ENCODE results near the gene ZNF407.
A peak's percentile ranks its signal among the peaks of the same experiment; 100 is the strongest.

ZNF407 gene

GRCh38 chr18:75065251-75066000 is 467.8 kb downstream of the ZNF407 start:
- DNase-seq (ENCODE audit: low read depth in 2 of 2, low spot score in 1 of 2) = no peak

DNA sequence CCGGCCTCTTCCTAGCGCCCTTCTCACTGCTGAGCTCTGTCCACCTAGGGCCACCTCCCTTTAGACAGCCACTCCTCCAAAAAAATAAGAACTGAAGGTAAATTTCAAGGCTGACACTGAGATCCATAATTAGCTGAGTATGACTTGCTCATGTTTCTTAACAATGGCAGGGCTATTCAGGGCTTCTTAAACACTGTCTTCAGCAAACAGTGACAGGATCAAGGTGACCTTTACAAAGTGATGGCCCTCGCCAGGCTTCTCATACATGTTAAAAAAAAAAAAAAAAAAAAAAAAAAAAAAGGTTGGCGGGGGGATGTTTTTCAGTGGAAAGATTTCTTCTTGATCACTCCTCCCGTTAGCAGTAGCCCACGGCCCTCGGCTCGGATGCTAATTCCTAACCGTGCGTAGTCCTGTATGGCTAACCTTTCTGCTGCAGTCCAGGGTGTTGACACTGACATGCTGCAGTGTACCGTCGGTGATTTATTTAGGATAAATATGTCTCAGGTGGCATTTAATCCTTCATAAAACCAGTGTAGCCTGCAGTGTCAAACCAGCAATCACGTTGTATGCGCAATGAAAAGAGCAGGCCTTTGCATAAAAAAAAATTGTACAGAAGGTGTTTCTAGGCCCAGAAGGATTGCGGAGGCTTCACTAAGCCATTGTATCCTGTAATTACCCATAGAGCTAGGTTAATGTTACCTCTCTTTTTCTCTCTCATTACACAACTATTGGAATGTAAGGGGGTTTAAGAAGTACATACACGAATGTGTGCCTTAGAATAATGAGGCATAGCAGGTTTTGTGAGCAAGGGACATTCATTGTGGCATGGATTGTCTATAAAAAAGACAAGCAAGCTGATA is 468.6 kb downstream of the ZNF407 start:
- no peak for DNase-seq (ENCODE audit: low read depth in 2 of 2, low spot score in 1 of 2)

- DNase-seq (ENCODE audit: low read depth in 2 of 2, low spot score in 1 of 2) = no peak
Measured at GRCh38 chr18:75066936-75067335, 469.3 kb downstream of the ZNF407 start.

DNA sequence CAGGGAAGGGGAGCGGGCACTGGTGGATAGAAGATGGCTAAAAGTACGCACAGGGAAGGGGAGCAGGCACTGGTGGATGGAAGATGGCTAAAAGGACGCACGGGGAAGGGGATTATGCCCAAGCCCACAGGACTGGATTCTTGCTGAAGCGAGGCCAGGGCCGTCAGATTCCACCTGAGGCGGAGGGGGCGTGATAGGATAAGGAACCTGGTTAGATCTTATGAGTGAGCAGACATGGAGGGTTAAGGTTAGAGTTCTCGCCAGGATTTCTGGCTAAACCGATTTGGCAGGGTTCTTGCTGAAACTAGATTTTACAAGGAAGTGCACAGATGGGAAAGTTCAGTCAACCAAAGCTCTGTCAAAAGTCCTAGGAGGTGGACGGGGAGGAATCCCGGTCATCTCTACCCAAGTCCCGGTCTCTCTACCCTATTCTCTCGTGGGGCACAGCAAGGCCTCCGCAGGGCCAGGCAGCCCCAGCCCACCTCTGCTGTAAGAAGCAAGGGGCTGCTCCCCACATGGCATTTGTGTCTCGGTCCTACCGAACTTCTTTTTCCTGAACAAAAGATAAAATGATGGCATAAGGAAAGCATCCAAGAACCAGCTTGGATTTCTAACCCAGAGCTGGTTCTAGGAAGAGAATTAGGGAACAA is 470.5 kb downstream of the ZNF407 start:
- DNase-seq (ENCODE audit: low read depth in 2 of 2, low spot score in 1 of 2) = no peak

- no peak for DNase-seq (ENCODE audit: low read depth in 2 of 2, low spot score in 1 of 2)
Measured at GRCh38 chr18:75068682-75069435, 471.2 kb downstream of the ZNF407 start.

- no peak for DNase-seq (ENCODE audit: low read depth in 2 of 2, low spot score in 1 of 2)
Measured at GRCh38 chr18:75070235-75070624, 472.6 kb downstream of the ZNF407 start.

- peak; percentile 38 to 41 for DNase-seq (ENCODE audit: low read depth in 2 of 2, low spot score in 1 of 2)
Measured at GRCh38 chr18:75070625-75071483, 473.2 kb downstream of the ZNF407 start.

DNA sequence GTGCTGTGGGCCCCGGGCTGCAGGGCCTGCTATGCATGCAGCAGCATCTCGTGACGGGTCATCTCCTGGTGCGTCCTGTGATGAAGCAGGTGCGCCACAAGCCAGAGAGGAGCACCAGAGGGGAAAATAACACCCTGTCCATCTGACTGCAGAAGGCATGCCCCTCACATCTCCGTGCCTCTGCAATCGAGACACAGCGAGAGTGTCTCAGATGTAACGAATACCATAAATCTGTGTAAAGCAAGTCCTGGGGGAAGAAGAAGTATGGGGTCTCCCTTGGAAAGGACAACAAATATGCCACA is 473.8 kb downstream of the ZNF407 start:
- no peak for DNase-seq (ENCODE audit: low read depth in 2 of 2, low spot score in 1 of 2)

DNA sequence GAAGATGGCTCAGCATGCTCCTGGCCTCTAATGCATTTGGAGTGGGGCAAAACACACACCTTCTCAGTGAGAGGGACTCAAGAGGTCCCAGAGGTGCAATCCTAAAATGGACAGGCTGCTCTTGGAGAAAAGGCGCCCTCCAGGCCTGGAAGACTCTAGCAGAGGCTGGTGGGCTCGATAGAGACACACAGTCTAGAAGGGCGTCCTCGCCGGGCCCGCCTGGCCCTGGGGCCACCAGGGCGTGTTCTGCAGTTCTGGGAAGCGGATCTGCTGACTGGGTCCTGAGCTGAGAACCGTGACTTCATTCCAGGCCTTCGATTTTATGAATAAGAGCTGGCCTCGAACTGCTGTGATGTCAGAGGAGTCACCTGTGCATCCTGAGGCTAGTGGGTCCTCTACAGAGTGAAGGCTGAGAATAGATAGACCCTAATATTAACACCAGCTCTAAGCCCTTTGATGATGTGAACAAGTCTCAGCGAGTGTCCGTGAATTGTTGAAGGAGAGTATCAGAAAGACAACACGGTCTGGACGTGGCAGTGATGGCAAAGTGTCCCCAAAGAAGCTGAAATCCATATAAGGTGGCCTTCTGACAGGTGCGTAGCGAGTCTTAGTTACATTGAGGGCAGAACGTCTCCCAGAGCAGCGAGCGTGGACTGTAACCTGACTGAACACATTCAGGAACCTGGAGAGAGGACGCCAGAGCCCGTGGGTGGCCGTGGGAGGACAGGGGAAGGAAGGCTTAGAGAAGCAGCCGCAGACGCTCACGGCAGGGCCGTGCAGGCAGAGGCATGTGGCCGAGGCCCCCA is 474.4 kb downstream of the ZNF407 start:
- DNase-seq (ENCODE audit: low read depth in 2 of 2, low spot score in 1 of 2) = no peak

DNA sequence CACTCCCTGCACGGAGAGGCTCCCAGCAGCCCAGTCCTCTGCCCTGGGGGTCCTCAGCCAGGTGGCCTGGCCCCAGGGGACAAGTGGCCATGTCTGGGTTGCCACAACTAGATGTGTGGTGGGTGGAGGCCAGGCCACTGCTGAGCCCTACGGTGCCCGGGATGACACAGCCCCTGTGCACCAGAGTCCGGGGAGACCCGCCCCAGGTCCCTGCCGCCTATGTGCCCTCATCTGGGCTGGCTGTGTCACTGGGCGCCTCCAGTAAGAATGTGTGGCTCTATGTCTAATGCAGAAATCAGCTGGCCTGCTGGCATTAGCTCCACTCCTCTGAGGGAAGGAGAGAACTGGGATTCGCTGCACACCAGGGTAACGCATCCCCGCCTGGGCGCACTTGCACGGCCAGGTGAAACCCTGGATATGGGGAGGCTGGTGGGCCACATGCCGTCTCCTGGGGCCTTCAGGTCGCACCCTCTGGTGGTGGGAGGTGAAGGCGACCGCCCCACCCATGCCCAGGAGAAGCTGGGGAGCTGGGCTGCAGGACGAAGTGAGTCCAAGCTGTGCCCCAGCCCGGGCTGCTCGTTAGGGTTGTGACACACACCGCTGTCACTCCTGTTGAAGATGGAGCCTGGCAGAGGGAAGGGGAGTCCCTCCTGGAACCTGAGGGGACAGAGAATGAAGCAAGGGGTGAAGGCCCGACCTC is 475.2 kb downstream of the ZNF407 start:
- DNase-seq (ENCODE audit: low read depth in 2 of 2, low spot score in 1 of 2) = no peak

- DNase-seq (ENCODE audit: low read depth in 2 of 2, low spot score in 1 of 2) = no peak
Measured at GRCh38 chr18:75073654-75074053, 476.0 kb downstream of the ZNF407 start.

DNA sequence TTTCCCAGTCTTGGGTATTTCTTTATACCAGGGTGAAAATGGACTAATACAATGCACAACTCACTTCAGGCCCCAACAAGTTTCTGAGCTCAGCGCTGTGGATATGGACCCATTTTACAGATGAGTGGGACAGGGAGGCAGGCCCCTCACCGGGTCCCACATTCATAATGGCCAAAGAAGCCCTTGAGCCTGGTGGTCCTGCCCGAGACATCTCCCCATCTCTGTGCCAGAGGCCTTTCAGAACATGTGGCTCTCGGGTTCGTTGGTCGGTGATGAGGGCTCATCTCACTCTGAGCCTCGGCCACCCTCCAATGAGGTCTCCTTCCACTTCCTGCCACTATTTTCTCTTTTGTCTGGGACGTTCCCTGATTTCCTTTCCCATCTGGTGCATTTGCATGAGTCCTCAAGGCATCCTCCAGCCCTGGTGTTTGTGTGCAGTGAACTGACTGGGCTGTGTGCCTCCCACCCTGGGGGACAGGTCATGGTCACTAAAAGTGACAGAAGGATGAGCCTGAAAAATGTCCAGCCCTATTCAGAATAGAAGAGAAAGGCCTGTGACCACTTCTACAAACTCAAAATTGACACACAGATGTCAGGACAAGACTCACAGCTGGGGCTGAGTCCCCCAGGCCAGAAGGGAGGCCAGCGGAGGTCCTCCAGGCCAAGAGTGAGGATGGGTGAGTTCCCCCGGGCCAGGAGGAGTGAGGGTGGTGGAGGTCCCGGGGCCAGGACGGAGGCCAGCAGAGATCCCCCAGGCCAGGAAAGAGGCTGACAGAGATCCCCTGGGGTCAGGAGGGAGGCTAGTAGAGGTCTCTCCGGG is 476.7 kb downstream of the ZNF407 start:
- no peak for DNase-seq (ENCODE audit: low read depth in 2 of 2, low spot score in 1 of 2)

GRCh38 chr18:75075016-75075305 is 477.3 kb downstream of the ZNF407 start:
- no peak for DNase-seq (ENCODE audit: low read depth in 2 of 2, low spot score in 1 of 2)

- DNase-seq (ENCODE audit: low read depth in 2 of 2, low spot score in 1 of 2) = no peak
Measured at GRCh38 chr18:75075429-75075841, 477.8 kb downstream of the ZNF407 start.

GRCh38 chr18:75076286-75076685 is 478.6 kb downstream of the ZNF407 start:
- no peak for DNase-seq (ENCODE audit: low read depth in 2 of 2, low spot score in 1 of 2)

GRCh38 chr18:75081486-75081885 is 483.8 kb downstream of the ZNF407 start:
- DNase-seq (ENCODE audit: low read depth in 2 of 2, low spot score in 1 of 2) = no peak

GRCh38 chr18:75083131-75083530 is 485.5 kb downstream of the ZNF407 start:
- no peak for DNase-seq (ENCODE audit: low read depth in 2 of 2, low spot score in 1 of 2)

DNA sequence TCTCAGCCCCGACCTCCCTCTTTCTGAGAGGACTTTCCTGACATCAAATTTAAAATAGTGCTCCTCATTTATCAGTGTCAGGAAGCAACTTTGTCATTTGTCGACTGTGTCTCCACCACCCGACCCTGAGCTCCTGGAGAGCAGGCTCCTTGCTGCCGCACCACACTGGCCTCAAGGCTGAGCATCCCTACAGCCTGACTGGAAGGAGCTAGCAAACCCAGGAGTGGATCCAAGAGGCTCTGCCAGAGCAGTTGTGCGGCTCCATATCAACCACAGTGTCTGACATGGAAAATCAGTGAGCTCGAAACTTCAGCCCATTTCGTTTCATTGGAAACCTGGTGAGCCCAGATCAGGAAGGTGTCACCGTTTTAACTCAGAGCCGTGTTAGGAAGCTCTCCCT is 486.1 kb downstream of the ZNF407 start:
- no peak for DNase-seq (ENCODE audit: low read depth in 2 of 2, low spot score in 1 of 2)

Measured in stimulated activated CD8-positive, alpha-beta memory T cell treated with anti-CD3 and anti-CD28 coated beads, Interleukin-4, amount 100 ng/mL, for 1 hour (primary cell).